HCT116 (cell line): ENCODE data around the gene ZDHHC14. TPM values are rescaled to one million over a fixed set of nuclear protein-coding genes. Genes with fewer than 3 reads are reported as not detected.

Source experiments
- ATAC-seq: fragments of 200-7000 bp; cut with Tn5 transposase; 2 replicates; pipeline ENCODE4 v1.9.1; 2020; ENCODE audit warnings: mild to moderate bottlenecking, moderate library complexity
- BruUV-seq: library from RNA; stranded (reverse); fragments of 400-500 nt; replicated peaks from 2 replicates; lab custom pipeline; 2021; lab: Mats Ljungman, UMichigan
- CTCF ChIA-PET: fragments of 300-600 bp; sonication (Branson Sonifier 250); formaldehyde crosslinking; loops from one replicate; lab custom pipeline; 2021; ENCODE audit warnings: antibody characterized with exemption; lab: Charles Lee
- POLR2A ChIA-PET: fragments of 300-600, 350-600 bp; sonication (Branson Sonifier 250); formaldehyde crosslinking; loops from one replicate; lab custom pipeline; 2021; ENCODE audit warnings: antibody characterized with exemption; lab: Charles Lee
- RAD21 ChIA-PET, 2 experiments: fragments of 300-600 bp; sonication (Branson Sonifier 250); formaldehyde crosslinking; loops; one replicate each; lab custom pipeline; 2023; ENCODE audit warnings: low total read pairs in 2 of 2; ENCODE audit not compliant: uncharacterized antibody in 2 of 2, unreplicated experiment in 2 of 2, low non-redundant PET in 1 of 2; lab: Charles Lee
- DNase-seq: peaks from one replicate; pipeline ENCODE4 v3.0.0-alpha.2; 2010; ENCODE audit warnings: low read depth, low spot score
- H2AFZ ChIP-seq: fragments of 200-600 bp; shearing (Covaris generic), sonication (generic); 2 replicates; pipeline ENCODE4 v1.6.1; 2017; ENCODE audit warnings: low read depth, mixed run types, mixed read lengths, antibody characterized with exemption, low read length; ENCODE audit not compliant: poor library complexity, severe bottlenecking
- H3K27ac ChIP-seq: 2 replicates; pipeline ENCODE4 v1.5.1; 2012; ENCODE audit warnings: low read depth, low read length
- H3K27me3 ChIP-seq: fragments of 200-600 bp; sonication (generic); 2 replicates; pipeline ENCODE4 v1.6.1; 2016; ENCODE audit warnings: mixed run types, low read length, mixed read lengths; ENCODE audit not compliant: insufficient read depth
- H3K36me3 ChIP-seq, 2 experiments: fragments of 200-500 bp in 1 of 2; fragments of 200-600 bp in 1 of 2; sonication (Bioruptor generic) in 1 of 2; sonication (generic) in 1 of 2; 2 replicates each; pipeline versions ENCODE4 v1.5.1 to v1.6.1; 2014 to 2016; ENCODE audit warnings: low read length in 2 of 2, inconsistent platforms in 1 of 2, mixed read lengths in 1 of 2, mixed run types in 1 of 2; ENCODE audit not compliant: insufficient read depth in 2 of 2, control insufficient read depth in 1 of 2
- H3K4me1 ChIP-seq, 2 experiments: fragments of 200-600 bp in 1 of 2; sonication (generic) in 1 of 2; 2 replicates each; pipeline versions ENCODE4 v1.5.1 to v1.6.1; 2012 to 2017; ENCODE audit warnings: low read length in 2 of 2, inconsistent platforms in 1 of 2, mild to moderate bottlenecking in 1 of 2, mixed read lengths in 1 of 2, mixed run types in 1 of 2, moderate library complexity in 1 of 2; ENCODE audit not compliant: insufficient read depth in 2 of 2, control insufficient read depth in 1 of 2
- H3K4me2 ChIP-seq: fragments of 200-600 bp; sonication (generic); 2 replicates; pipeline ENCODE4 v1.6.1; 2017; ENCODE audit warnings: mixed run types, low read length, mixed read lengths
- H3K4me3 ChIP-seq, 2 experiments: fragments of 200-600 bp in 1 of 2; sonication (generic) in 1 of 2; replicated peaks in 1 of 2; 2 replicates each; pipeline ENCODE4 v1.5.1; 2011 to 2016; ENCODE audit warnings: low read length in 2 of 2, control low read depth in 1 of 2, low read depth in 1 of 2, mild to moderate bottlenecking in 1 of 2, mixed read lengths in 1 of 2, mixed run types in 1 of 2
- H3K79me2 ChIP-seq: fragments of 200-600 bp; sonication (generic); 2 replicates; pipeline ENCODE4 v1.6.1; 2017; ENCODE audit warnings: mild to moderate bottlenecking, mixed run types, low read length, moderate library complexity, mixed read lengths; ENCODE audit not compliant: insufficient read depth
- H3K9ac ChIP-seq: fragments of 200-600 bp; sonication (generic); 2 replicates; pipeline ENCODE4 v1.6.1; 2016; ENCODE audit warnings: low read length, mixed read lengths
- H3K9me2 ChIP-seq: fragments of 200-600 bp; sonication (generic), shearing (Covaris generic); 2 replicates; pipeline ENCODE4 v1.6.1; 2017; ENCODE audit warnings: mixed run types, mild to moderate bottlenecking, moderate library complexity; ENCODE audit not compliant: insufficient read depth
- H3K9me3 ChIP-seq, 2 experiments: fragments of 200-500 bp in 1 of 2; fragments of 200-600 bp in 1 of 2; sonication (Bioruptor generic) in 1 of 2; sonication (generic) in 1 of 2; 2 replicates each; pipeline ENCODE4 v1.6.1; 2014 to 2017; ENCODE audit warnings: low read length in 2 of 2, mixed read lengths in 2 of 2, inconsistent platforms in 1 of 2, low read depth in 1 of 2, mild to moderate bottlenecking in 1 of 2, mixed run types in 1 of 2, moderate library complexity in 1 of 2; ENCODE audit not compliant: control insufficient read depth in 1 of 2, insufficient read depth in 1 of 2
- H4K20me1 ChIP-seq: fragments of 200-600 bp; sonication (generic), shearing (Covaris generic); 2 replicates; pipeline ENCODE4 v1.6.1; 2017; ENCODE audit warnings: mixed run types, mild to moderate bottlenecking, moderate library complexity; ENCODE audit not compliant: insufficient read depth
- EGR1 ChIP-seq: IDR thresholded peaks from 2 replicates; pipeline ENCODE4 v1.6.1; 2012; ENCODE audit warnings: low read depth
- ELF1 ChIP-seq: IDR thresholded peaks from 2 replicates; pipeline ENCODE4 v1.6.1; 2012; ENCODE audit warnings: low read depth, borderline replicate concordance
- EZH2 ChIP-seq: fragments of 200-600 bp; sonication (generic); IDR thresholded peaks from 2 replicates; pipeline ENCODE4 v1.6.1; 2017; ENCODE audit warnings: antibody characterized with exemption, mixed run types
- EZH2phosphoT487 ChIP-seq: fragments of 200-600 bp; IDR thresholded peaks from 2 replicates; pipeline ENCODE4 v1.6.1; 2018; ENCODE audit warnings: antibody characterized with exemption, borderline replicate concordance
- POLR2A ChIP-seq: IDR thresholded peaks from 2 replicates; pipeline ENCODE4 v1.7.0; 2011; ENCODE audit warnings: borderline replicate concordance; ENCODE audit not compliant: insufficient read depth, insufficient read length; ENCODE audit errors: extremely low read depth
- POLR2AphosphoS5 ChIP-seq: IDR thresholded peaks from 2 replicates; pipeline ENCODE4 v1.6.1; 2011; ENCODE audit warnings: mild to moderate bottlenecking, low read depth, low read length, moderate library complexity
- RAD21 ChIP-seq: IDR thresholded peaks from 2 replicates; pipeline ENCODE4 v1.6.1; 2012; ENCODE audit warnings: low read depth, mild to moderate bottlenecking
- SRF ChIP-seq: IDR thresholded peaks from 2 replicates; pipeline ENCODE4 v1.6.1; 2012; ENCODE audit warnings: low read depth
- ZBTB33 ChIP-seq: IDR thresholded peaks from 2 replicates; pipeline ENCODE4 v1.6.1; 2011; ENCODE audit warnings: mild to moderate bottlenecking, low read length, moderate library complexity; ENCODE audit not compliant: insufficient replicate concordance; ENCODE audit errors: extremely low read depth
- ZFX ChIP-seq: fragments of 450-650 bp; IDR thresholded peaks from 2 replicates; pipeline ENCODE4 v1.6.1; 2017
- ZNF274 ChIP-seq: fragments of 200-500 bp; sonication (Bioruptor generic); IDR thresholded peaks from 2 replicates; pipeline ENCODE4 v1.6.1; 2014; ENCODE audit warnings: mild to moderate bottlenecking, low read depth, low read length, inconsistent platforms
- intact Hi-C: fragments of 100-400 bp; cut with micrococcal nuclease; formaldehyde crosslinking; loops from 2 replicates; pipeline ENCODE4 v1.10.0; 2022
- total RNA-seq: library from RNA; stranded (reverse); gene quantifications from one replicate; pipeline ENCODE4 v1.2.1, GENCODE V29; 2021; ENCODE audit not compliant: unreplicated experiment
- TF ChIP-seq, protein P1 (sequence below), 3 experiments: fragments of 200-600 bp in 1 of 3; sonication (generic) in 1 of 3; IDR thresholded peaks in 2 of 3; conservative IDR thresholded peaks in 1 of 3; 2 replicates each; pipeline ENCODE4 v1.5.1; 2012 to 2017; ENCODE audit warnings: low read depth in 2 of 3, low read length in 2 of 3, antibody characterized with exemption in 1 of 3, borderline replicate concordance in 1 of 3, control low read depth in 1 of 3, mild to moderate bottlenecking in 1 of 3, mixed read lengths in 1 of 3, mixed run types in 1 of 3, moderate library complexity in 1 of 3; ENCODE audit not compliant: insufficient read depth in 1 of 3
- TF ChIP-seq, protein P2 (sequence below): IDR thresholded peaks from 2 replicates; pipeline ENCODE4 v1.6.1; 2012

ZDHHC14 gene
- total RNA-seq, 1 experiment from 2014 or later = 5.3 TPM

DNA sequence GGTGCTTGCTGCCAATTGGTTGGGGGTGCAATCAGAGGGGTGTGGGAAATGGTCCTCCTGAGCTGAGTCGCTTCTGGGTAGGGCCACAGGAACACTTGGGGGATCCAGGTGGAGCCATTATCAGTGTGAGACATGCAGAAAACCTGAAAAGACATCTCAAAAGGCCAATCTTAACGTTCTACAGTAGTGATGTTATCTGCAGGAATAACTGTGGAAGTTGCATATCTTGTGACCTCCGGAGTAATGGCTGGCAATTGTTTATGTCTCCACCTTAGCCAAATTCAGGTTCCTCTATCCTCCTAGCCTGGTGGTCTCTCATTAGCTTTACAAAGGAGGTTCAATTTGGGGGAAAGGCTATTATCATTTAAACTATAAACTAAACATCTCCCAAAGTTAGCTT is 327.2 kb downstream of the ZDHHC14 start:
- POLR2A ChIA-PET = no interaction called here
- no peak overlapping the region for H2AFZ ChIP-seq
- no peaks in the 10 kb centered on the region for H3K9me3 ChIP-seq
- H3K4me2 ChIP-seq = no peak overlapping the region
- no TSS peak for BruUV-seq
- peaks cover 0 to 5% of the 10 kb centered on the region in 2 experiments; a peak in 1 of 4 replicates for H3K4me1 ChIP-seq
- H3K9ac ChIP-seq = no peak overlapping the region
- no peak for TF ChIP-seq SRF
- TF ChIP-seq ZNF274 = no peak
- no peak for TF ChIP-seq ZBTB33
- TF ChIP-seq ELF1 = no peak
- no peak overlapping the region for H3K27ac ChIP-seq
- H3K27me3 ChIP-seq = no peaks in the 10 kb centered on the region
- H4K20me1 ChIP-seq = no peaks in the 10 kb centered on the region
- no peaks in the 10 kb centered on the region for H3K36me3 ChIP-seq
- RAD21 ChIA-PET = no interaction called here
- H3K79me2 ChIP-seq = no peaks in the 10 kb centered on the region
- intact Hi-C loops = no loop called here
- ATAC-seq = no peak
- CTCF ChIA-PET = no interaction called here
- no peaks in the 10 kb centered on the region for H3K9me2 ChIP-seq
- H3K4me3 ChIP-seq = no peak overlapping the region
- DNase-seq = no peak

DNA sequence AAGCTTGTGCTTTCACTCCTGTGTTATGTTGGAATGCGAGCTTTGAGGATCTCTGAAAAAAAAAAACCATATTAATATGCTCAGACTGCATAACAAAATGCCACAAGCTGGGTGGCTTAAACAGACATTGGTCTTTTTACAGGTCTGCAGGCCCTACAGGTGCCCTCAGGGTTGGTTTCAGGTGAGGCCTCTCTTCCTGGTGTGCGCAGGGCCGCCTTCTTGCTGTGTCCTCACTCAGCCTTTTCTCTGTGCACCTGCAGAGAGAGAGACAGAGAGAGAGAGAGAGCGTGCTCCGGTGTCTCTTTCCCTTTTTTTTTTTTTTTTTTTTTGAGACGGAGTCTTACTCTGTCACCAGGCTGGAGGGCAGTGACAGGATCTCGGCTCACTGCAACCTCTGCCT is 327.9 kb downstream of the ZDHHC14 start:
- ChIA-PET CTCF (no interaction called here), POLR2A (no interaction called here), RAD21 (no interaction called here)
- intact Hi-C loops = no loop called here
- Histone ChIP-seq H3K4me1 (peaks cover 0 to 5% of the 10 kb centered on the region in 2 experiments; a peak in 1 of 4 replicates), H3K9ac (no peak overlapping the region), H2AFZ (no peak overlapping the region), H3K9me3 (no peaks in the 10 kb centered on the region)
- ATAC-seq (no peak), DNase-seq (no peak)
- TF ChIP-seq ZFX = no peak
- no peak for TF ChIP-seq RAD21
- TF ChIP-seq, protein P1, sequence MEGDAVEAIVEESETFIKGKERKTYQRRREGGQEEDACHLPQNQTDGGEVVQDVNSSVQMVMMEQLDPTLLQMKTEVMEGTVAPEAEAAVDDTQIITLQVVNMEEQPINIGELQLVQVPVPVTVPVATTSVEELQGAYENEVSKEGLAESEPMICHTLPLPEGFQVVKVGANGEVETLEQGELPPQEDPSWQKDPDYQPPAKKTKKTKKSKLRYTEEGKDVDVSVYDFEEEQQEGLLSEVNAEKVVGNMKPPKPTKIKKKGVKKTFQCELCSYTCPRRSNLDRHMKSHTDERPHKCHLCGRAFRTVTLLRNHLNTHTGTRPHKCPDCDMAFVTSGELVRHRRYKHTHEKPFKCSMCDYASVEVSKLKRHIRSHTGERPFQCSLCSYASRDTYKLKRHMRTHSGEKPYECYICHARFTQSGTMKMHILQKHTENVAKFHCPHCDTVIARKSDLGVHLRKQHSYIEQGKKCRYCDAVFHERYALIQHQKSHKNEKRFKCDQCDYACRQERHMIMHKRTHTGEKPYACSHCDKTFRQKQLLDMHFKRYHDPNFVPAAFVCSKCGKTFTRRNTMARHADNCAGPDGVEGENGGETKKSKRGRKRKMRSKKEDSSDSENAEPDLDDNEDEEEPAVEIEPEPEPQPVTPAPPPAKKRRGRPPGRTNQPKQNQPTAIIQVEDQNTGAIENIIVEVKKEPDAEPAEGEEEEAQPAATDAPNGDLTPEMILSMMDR (IDR thresholded peaks at IDR 0.05 in 2 of 3, conservative IDR thresholded peaks at IDR 0.05 in 1 of 3; ENCODE audit: borderline replicate concordance in 1 of 3, insufficient read depth in 1 of 3, low read depth in 2 of 3, low read length in 2 of 3) = no peak
- TF ChIP-seq POLR2A = no peak
- TF ChIP-seq EZH2phosphoT487 = no peak
- no peak for TF ChIP-seq POLR2AphosphoS5
- no peak for TF ChIP-seq ZBTB33
- no peak for TF ChIP-seq EZH2
- TF ChIP-seq EGR1 = no peak
- TF ChIP-seq, protein P2, sequence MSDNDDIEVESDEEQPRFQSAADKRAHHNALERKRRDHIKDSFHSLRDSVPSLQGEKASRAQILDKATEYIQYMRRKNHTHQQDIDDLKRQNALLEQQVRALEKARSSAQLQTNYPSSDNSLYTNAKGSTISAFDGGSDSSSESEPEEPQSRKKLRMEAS = no peak
- TF ChIP-seq, all 23 proteins: peak for 0
- H3K4me2 ChIP-seq = no peak overlapping the region
- H3K9me2 ChIP-seq = no peaks in the 10 kb centered on the region
- no TSS peak for BruUV-seq
- H3K79me2 ChIP-seq = no peaks in the 10 kb centered on the region
- H3K27me3 ChIP-seq = no peaks in the 10 kb centered on the region
- no peak overlapping the region for H3K4me3 ChIP-seq
- no peaks in the 10 kb centered on the region for H3K36me3 ChIP-seq
- no peak overlapping the region for H3K27ac ChIP-seq
- H4K20me1 ChIP-seq = no peaks in the 10 kb centered on the region
